NT2/D1 (cell line): Measurements from ENCODE around the gene MYO9B.
A peak's percentile ranks its signal among the peaks of the same experiment; 100 is the strongest.

Experiments used
- DNase-seq: peaks from one replicate; pipeline ENCODE4 v3.0.0-alpha.2; 2011; ENCODE audit warnings: low read depth, low spot score
- H3K27me3 ChIP-seq: 2 replicates; pipeline ENCODE4 v1.6.0; 2011; ENCODE audit warnings: mild to moderate bottlenecking; ENCODE audit not compliant: insufficient read length, insufficient read depth
- H3K36me3 ChIP-seq: 2 replicates; pipeline ENCODE4 v1.6.1; 2011; ENCODE audit warnings: mild to moderate bottlenecking, low read length, mixed read lengths; ENCODE audit not compliant: insufficient read depth, insufficient read length
- H3K4me1 ChIP-seq: 2 replicates; pipeline ENCODE4 v1.5.1; 2011; ENCODE audit not compliant: insufficient read depth, insufficient read length
- H3K4me3 ChIP-seq: 2 replicates; pipeline ENCODE4 v1.5.1; 2011; ENCODE audit warnings: low read depth; ENCODE audit not compliant: insufficient read length
- H3K9ac ChIP-seq: 2 replicates; pipeline ENCODE4 v1.6.0; 2011; ENCODE audit warnings: low read depth; ENCODE audit not compliant: insufficient read length
- H3K9me3 ChIP-seq: 2 replicates; pipeline ENCODE4 v1.5.1; 2011; ENCODE audit warnings: mild to moderate bottlenecking, low read length; ENCODE audit not compliant: insufficient read depth
- SUZ12 ChIP-seq: IDR thresholded peaks from 2 replicates; pipeline ENCODE4 v1.6.1; 2011; ENCODE audit not compliant: insufficient read length, insufficient read depth; ENCODE audit errors: extremely low read depth
- YY1 ChIP-seq: IDR thresholded peaks from 2 replicates; pipeline ENCODE4 v1.6.1; 2011; ENCODE audit not compliant: insufficient read length, insufficient read depth
- ZNF274 ChIP-seq: IDR thresholded peaks from 2 replicates; pipeline ENCODE4 v1.6.1; 2011; ENCODE audit warnings: mild to moderate bottlenecking, low read depth, low read length

The MYO9B gene

GRCh38 chr19:17197666-17198065 lies 122.1 kb downstream of the MYO9B start:
- no peaks in the 10 kb centered on the region for H3K4me1 ChIP-seq
- DNase-seq, result no peak
- no peak overlapping the region for H3K9ac ChIP-seq
- H3K9me3 ChIP-seq, result no peaks in the 10 kb centered on the region
- no peaks in the 10 kb centered on the region for H3K27me3 ChIP-seq
- TF ChIP-seq ZNF274, result no peak
- no peak for TF ChIP-seq SUZ12
- TF ChIP-seq YY1, result no peak
- H3K4me3 ChIP-seq, result no peak overlapping the region
- H3K36me3 ChIP-seq, result peaks cover 80% of the 10 kb centered on the region

GRCh38 chr19:17200408-17201079 lies 125.0 kb downstream of the MYO9B start:
- TF ChIP-seq YY1 (no peak), ZNF274 (no peak), SUZ12 (no peak)
- DNase-seq, result no peak
- H3K9ac ChIP-seq, result no peak overlapping the region
- H3K36me3 ChIP-seq, result peaks cover 74% of the 10 kb centered on the region
- no peaks in the 10 kb centered on the region for H3K9me3 ChIP-seq
- no peaks in the 10 kb centered on the region for H3K27me3 ChIP-seq
- peaks cover 5% of the 10 kb centered on the region for H3K4me1 ChIP-seq
- no peak overlapping the region for H3K4me3 ChIP-seq

GRCh38 chr19:17202249-17202648 lies 126.7 kb downstream of the MYO9B start:
- DNase-seq, result no peak

DNA sequence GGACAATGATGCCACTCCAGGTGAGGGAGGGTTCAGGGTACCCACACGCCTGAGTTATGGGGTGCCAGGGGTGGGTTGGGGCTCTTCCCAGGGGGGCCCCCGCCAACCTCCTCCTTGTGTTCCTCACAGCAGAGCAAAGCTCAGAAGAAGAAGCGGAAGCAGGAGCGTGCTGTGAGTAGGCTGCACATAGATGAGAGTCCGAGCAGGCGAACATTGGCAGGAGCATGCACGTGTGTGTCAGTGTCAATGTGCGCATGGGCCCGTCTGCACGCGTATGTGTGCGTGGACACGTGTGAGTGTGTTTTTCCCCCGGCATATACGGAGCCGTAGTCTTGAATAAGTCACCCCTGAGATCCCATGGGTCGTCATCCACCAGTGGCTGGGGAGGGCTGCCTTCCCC lies 127.1 kb downstream of the MYO9B start:
- peaks cover 82% of the 10 kb centered on the region for H3K36me3 ChIP-seq
- no peaks in the 10 kb centered on the region for H3K9me3 ChIP-seq
- no peak for TF ChIP-seq ZNF274
- no peak for TF ChIP-seq YY1
- no peak for TF ChIP-seq SUZ12
- DNase-seq, result no peak
- no peak overlapping the region for H3K4me3 ChIP-seq
- H3K27me3 ChIP-seq, result no peaks in the 10 kb centered on the region
- no peak overlapping the region for H3K9ac ChIP-seq
- H3K4me1 ChIP-seq, result peaks cover 7% of the 10 kb centered on the region

More at GRCh38 chr19:17202249-17202648, 126.7 kb downstream of the MYO9B start:
- Histone ChIP-seq H3K9ac (no peak overlapping the region), H3K36me3 (peaks cover 86% of the 10 kb centered on the region), H3K27me3 (no peaks in the 10 kb centered on the region), H3K9me3 (no peaks in the 10 kb centered on the region), H3K4me1 (peaks cover 7% of the 10 kb centered on the region), H3K4me3 (no peak overlapping the region)
- TF ChIP-seq ZNF274, result no peak
- no peak for TF ChIP-seq YY1
- TF ChIP-seq SUZ12, result no peak

DNA sequence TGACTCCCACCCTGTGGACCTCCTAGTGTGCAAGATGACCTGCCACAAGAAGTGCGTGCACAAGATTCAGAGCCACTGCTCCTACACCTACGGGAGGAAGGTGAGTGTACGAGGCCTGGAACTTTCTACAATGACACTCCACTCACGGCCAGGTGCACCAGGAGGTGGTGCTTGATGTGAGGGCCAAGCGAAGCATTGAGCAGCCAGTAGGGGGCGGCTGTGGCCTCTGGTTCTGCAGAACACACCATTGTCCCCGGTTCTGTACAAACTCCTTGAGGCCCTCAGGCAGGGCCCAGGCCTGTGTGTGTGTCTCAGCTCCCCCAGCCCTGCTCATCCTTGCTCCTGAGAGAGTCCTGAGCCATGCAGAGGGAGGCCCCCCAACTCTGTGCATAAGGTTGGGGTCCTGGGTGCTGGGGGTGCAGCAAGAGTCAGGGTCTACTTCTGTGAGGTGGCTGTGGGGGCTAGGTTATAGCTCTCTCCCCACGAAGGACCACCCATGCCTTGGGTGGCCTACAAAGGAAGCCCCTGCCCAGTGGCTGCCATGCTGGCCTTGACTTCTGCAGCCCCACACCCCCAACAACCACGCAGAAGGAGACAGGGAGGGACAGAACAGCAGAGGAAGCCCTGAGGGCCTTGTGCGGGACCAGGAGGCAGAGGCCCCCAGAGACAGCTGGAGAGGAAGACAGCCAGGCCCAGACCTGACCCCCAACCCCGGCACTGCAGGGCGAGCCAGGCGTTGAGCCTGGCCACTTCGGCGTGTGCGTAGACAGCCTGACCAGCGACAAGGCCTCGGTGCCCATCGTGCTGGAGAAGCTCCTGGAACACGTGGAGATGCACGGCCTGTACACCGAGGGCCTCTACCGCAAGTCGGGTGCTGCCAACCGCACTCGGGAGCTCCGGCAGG lies 129.9 kb downstream of the MYO9B start:
- Histone ChIP-seq H3K4me1 (peaks cover 22% of the 10 kb centered on the region), H3K27me3 (no peaks in the 10 kb centered on the region), H3K9me3 (no peaks in the 10 kb centered on the region), H3K4me3 (no peak overlapping the region), H3K36me3 (peaks cover 78% of the 10 kb centered on the region), H3K9ac (peak overlapping the region; percentile 24)
- no peak for DNase-seq
- TF ChIP-seq SUZ12, result no peak
- no peak for TF ChIP-seq YY1
- TF ChIP-seq ZNF274, result no peak

- Histone ChIP-seq H3K27me3 (no peaks in the 10 kb centered on the region), H3K9me3 (no peaks in the 10 kb centered on the region), H3K9ac (no peak overlapping the region), H3K4me1 (peaks cover 22% of the 10 kb centered on the region), H3K36me3 (peaks cover 77% of the 10 kb centered on the region), H3K4me3 (no peak overlapping the region)
- DNase-seq, result no peak
- TF ChIP-seq YY1 (no peak), SUZ12 (no peak), ZNF274 (no peak)
These were observed 131.4 kb downstream of the MYO9B start for GRCh38 chr19:17206736-17207581.
